K562 (cell line): ENCODE results near the gene PDE11A. TPM values are rescaled to one million over a fixed set of nuclear protein-coding genes. Genes with fewer than 3 reads are reported as not detected.

Source experiments
- ATAC-seq: fragments of 200-7000 bp; cut with Tn5 transposase; 3 replicates; pipeline ENCODE4 v1.9.1; 2020; ENCODE audit warnings: moderate library complexity
- BruUV-seq: library from RNA; stranded (reverse); fragments of 400-500 nt; replicated peaks from 2 replicates; lab custom pipeline; 2021; lab: Mats Ljungman, UMichigan
- CTCF ChIA-PET: fragments of 300-600 bp; formaldehyde crosslinking; extraction: SDS; loops from one replicate; lab custom pipeline; 2021; ENCODE audit warnings: low intra/inter-chr PET ratio; lab: Yijun Ruan, JAX
- POLR2A ChIA-PET: fragments of 300-600, 350-650 bp; sonication (Branson Sonifier 250); formaldehyde crosslinking; extraction: SDS; loops from one replicate; lab custom pipeline; 2021; ENCODE audit warnings: antibody characterized with exemption, inconsistent platforms; lab: Yijun Ruan, JAX
- DNase-seq, 4 experiments: peaks; one replicate each; pipeline versions ENCODE4 v3.0.0 to v3.0.0-alpha.2; 2011 to 2018; ENCODE audit warnings: low spot score in 3 of 4, mixed read lengths in 3 of 4; ENCODE audit errors: extremely low read depth in 1 of 4
- FAIRE-seq: peaks from 2 replicates; lab custom pipeline; 2011; peaks lifted over from hg19 to GRCh38; lab: Jason Lieb, UNC
- H2AFZ ChIP-seq: 2 replicates; pipeline ENCODE4 v1.6.0; 2011; ENCODE audit warnings: low read depth, low read length, control low read depth, inconsistent platforms
- H3K27ac ChIP-seq: fragments of 200-600 bp; 3 replicates; pipeline ENCODE4 v1.8.0; 2011; ENCODE audit warnings: low read depth, mild to moderate bottlenecking, control low read depth, inconsistent platforms, low read length, moderate library complexity, mixed read lengths; ENCODE audit errors: extremely low read depth
- H3K27me3 ChIP-seq, 2 experiments: fragments of 300-600 bp in 1 of 2; 2 replicates in 1 of 2; 3 replicates in 1 of 2; pipeline versions ENCODE4 v1.6.0 to v1.8.0; 2011; ENCODE audit warnings: inconsistent platforms in 2 of 2, low read length in 2 of 2, mild to moderate bottlenecking in 1 of 2, mixed read lengths in 1 of 2, moderate library complexity in 1 of 2; ENCODE audit not compliant: control insufficient read depth in 2 of 2, insufficient read depth in 2 of 2
- H3K36me3 ChIP-seq: fragments of 300-600 bp; 3 replicates; pipeline ENCODE4 v1.8.0; 2011; ENCODE audit warnings: mild to moderate bottlenecking, low read length, inconsistent platforms; ENCODE audit not compliant: control insufficient read depth, insufficient read depth
- H3K4me1 ChIP-seq, 2 experiments: fragments of 200-600 bp in 1 of 2; replicated peaks in 1 of 2; 2 replicates in 1 of 2; 3 replicates in 1 of 2; pipeline versions ENCODE4 v1.5.1 to v1.8.0; 2011; ENCODE audit warnings: inconsistent platforms in 2 of 2, low read length in 2 of 2, mild to moderate bottlenecking in 1 of 2, mixed read lengths in 1 of 2, moderate library complexity in 1 of 2; ENCODE audit not compliant: control insufficient read depth in 2 of 2, insufficient read depth in 2 of 2
- H3K4me2 ChIP-seq: 2 replicates; pipeline ENCODE4 v1.6.1; 2011; ENCODE audit warnings: low read length, control low read depth, inconsistent platforms, mixed read lengths; ENCODE audit not compliant: insufficient read depth
- H3K4me3 ChIP-seq: fragments of 200-600 bp; sonication (generic), shearing (Covaris generic); 2 replicates; pipeline ENCODE4 v1.5.1; 2016; ENCODE audit warnings: control low read depth, inconsistent platforms
- H3K79me2 ChIP-seq: fragments of 200-600 bp; 3 replicates; pipeline ENCODE4 v1.8.0; 2011; ENCODE audit warnings: low read length, inconsistent platforms; ENCODE audit not compliant: control insufficient read depth, insufficient read depth
- H3K9ac ChIP-seq, 2 experiments: 2 replicates each; pipeline versions ENCODE4 v1.6.0 to v1.6.1; 2011; ENCODE audit warnings: low read depth in 2 of 2, low read length in 2 of 2, control low read depth in 1 of 2, inconsistent platforms in 1 of 2, mild to moderate bottlenecking in 1 of 2, mixed read lengths in 1 of 2; ENCODE audit not compliant: insufficient read depth in 1 of 2
- H3K9me1 ChIP-seq: one replicate; pipeline ENCODE4 v1.6.0; 2011; ENCODE audit warnings: inconsistent platforms, mild to moderate bottlenecking, low read length, moderate library complexity; ENCODE audit not compliant: control insufficient read depth, insufficient read depth
- H3K9me3 ChIP-seq: replicated peaks from 2 replicates; pipeline ENCODE4 v1.5.1; 2011; ENCODE audit warnings: low read depth, low read length, inconsistent platforms; ENCODE audit not compliant: control insufficient read depth, insufficient read depth
- H4K20me1 ChIP-seq: replicated peaks from 2 replicates; pipeline ENCODE4 v1.6.1; 2011; ENCODE audit warnings: low read length, inconsistent platforms, mixed read lengths; ENCODE audit not compliant: control insufficient read depth, insufficient read depth
- CEBPG ChIP-seq, 3 experiments: fragments of 200-800 bp in 1 of 3; sonication (Bioruptor generic) in 1 of 3; sonication (generic) in 1 of 3; formaldehyde crosslinking in 1 of 3; IDR thresholded peaks in 2 of 3; conservative IDR thresholded peaks in 1 of 3; 2 replicates each; pipeline versions ENCODE4 v1.6.1 to v1.8.0; 2016 to 2022; ENCODE audit warnings: missing compliant biosample characterization in 2 of 3, missing genetic modification characterization in 2 of 3, mild to moderate bottlenecking in 1 of 3, missing genetic modification reagents in 1 of 3
- ELF4 ChIP-seq: fragments of 450-650 bp; formaldehyde crosslinking; IDR thresholded peaks from 2 replicates; pipeline ENCODE4 v1.4.0; 2022; ENCODE audit warnings: missing genetic modification characterization
- FOXP1 ChIP-seq: sonication (generic); formaldehyde crosslinking; IDR thresholded peaks from 2 replicates; pipeline ENCODE4 v1.8.0; 2022; ENCODE audit warnings: mild to moderate bottlenecking, missing genetic modification reagents
- HMG20B ChIP-seq: fragments of 250-450 bp; sonication (Bioruptor Pico); IDR thresholded peaks from 2 replicates; pipeline ENCODE4 v1.5.0; 2021; ENCODE audit warnings: mild to moderate bottlenecking
- NELFE ChIP-seq: IDR thresholded peaks from 2 replicates; pipeline ENCODE4 v1.6.1; 2011; ENCODE audit warnings: mild to moderate bottlenecking; ENCODE audit not compliant: insufficient read depth, insufficient read length
- ZNF134 ChIP-seq: fragments of 250-450 bp; sonication (Bioruptor Pico); conservative IDR thresholded peaks from 2 replicates; pipeline ENCODE4 v1.4.0; 2020
- ZNF174 ChIP-seq: fragments of 250-450 bp; sonication (Bioruptor Pico); IDR thresholded peaks from 2 replicates; pipeline ENCODE4 v1.4.0; 2020; ENCODE audit warnings: mild to moderate bottlenecking
- ZNF407 ChIP-seq: fragments of 450-650 bp; IDR thresholded peaks from 2 replicates; pipeline ENCODE4 v1.6.1; 2016; ENCODE audit warnings: low read depth
- WGBS: fragments of 100-300 bp; shearing (Covaris generic); methylation state at CpG from one replicate; pipeline ENCODE4 v1.1.6; 2016; ENCODE audit warnings: low coverage, mixed read lengths; ENCODE audit not compliant: insufficient coverage; ENCODE audit errors: missing lambda C conversion rate; 5-methylcytosine and 5-hydroxymethylcytosine counted together
- in situ Hi-C: fragments of 300-500 bp; cut with MboI; formaldehyde crosslinking; loops from 4 replicates; pipeline ENCODE4 v1.15.0; 2018; ENCODE audit warnings: inconsistent platforms, mixed read lengths
- intact Hi-C: fragments of 100-400 bp; cut with micrococcal nuclease; formaldehyde crosslinking; loops from 2 replicates; pipeline ENCODE4 v1.14.2; 2022
- polyA plus RNA-seq, 8 experiments: library from polyadenylated mRNA; depleted of rRNA in 4 of 8; stranded (reverse) in 5 of 8; unstranded in 3 of 8; fragments of >200 nt; fragmentation: Nextera tagmentation in 2 of 8; fragmentation: Illumina TruSeq in 1 of 8; extraction: Ambion mirVana in 2 of 8; extraction: Trizol in 1 of 8; gene quantifications; 2 replicates each; pipeline versions ENCODE4 v1.2.1 to v1.2.3, GENCODE V29; 2011 to 2014; ENCODE audit warnings: inconsistent platforms in 1 of 8, missing spikeins in 1 of 8
- total RNA-seq, 7 experiments: library from RNA; depleted of rRNA in 6 of 7; stranded (reverse); fragments of >200 nt in 6 of 7; fragmentation: Illumina TruSeq in 2 of 7; extraction: Trizol in 2 of 7; gene quantifications; 2 replicates each; pipeline versions ENCODE4 v1.2.1 to v1.2.3, GENCODE V29; 2011 to 2021; ENCODE audit warnings: low replicate concordance in 1 of 7

The PDE11A gene
- total and polyA plus RNA-seq, 9 of the 15 experiments (the other 6 are each of a cell fraction or from before 2014, with no cell fraction given): 3.2 to 22.1 (median 5.7) TPM

- Histone ChIP-seq H3K9ac (no peak overlapping the region), H3K27ac (no peak overlapping the region), H3K4me2 (no peak overlapping the region), H3K36me3 (no peaks in the 10 kb centered on the region), H3K27me3 (no peaks in the 10 kb centered on the region; a peak in 1 of 5 replicates), H2AFZ (peak overlapping the region; percentile 67), H4K20me1 (no peaks in the 10 kb centered on the region), H3K4me1 (no peaks in the 10 kb centered on the region), H3K9me3 (no peaks in the 10 kb centered on the region), H3K79me2 (no peaks in the 10 kb centered on the region), H3K9me1 (no peaks in the 10 kb centered on the region), H3K4me3 (no peak overlapping the region)
- WGBS: 29% methylated on average over 6 of the region's 6 CpGs
- no peak for DNase-seq
- no TSS peak for BruUV-seq
- ChIA-PET POLR2A (interaction anchor here (1.7 kb wide), 1 partner anchor 10 kb away, joined by 4 read pairs; no protein-coding TSS in a partner anchor), CTCF (no interaction called here)
- no peak for TF ChIP-seq FOXP1
- TF ChIP-seq HMG20B: no peak
- no peak for TF ChIP-seq ZNF134 (CRISPR knock-in tag)
- no peak for TF ChIP-seq ZNF174 (CRISPR knock-in tag)
- TF ChIP-seq NELFE: no peak
- in situ Hi-C loops (no loop called here), intact Hi-C loops (no loop called here)
- ATAC-seq: no peak
- FAIRE-seq: no peak
These were observed 16.2 kb upstream of the PDE11A start for GRCh38 chr2:178088774-178089270.

GRCh38 chr2:178084273-178084672, 11.7 kb upstream of the PDE11A start:
- Histone ChIP-seq H3K36me3 (no peaks in the 10 kb centered on the region), H3K4me3 (no peak overlapping the region), H3K9me3 (no peaks in the 10 kb centered on the region), H2AFZ (no peak overlapping the region), H3K79me2 (no peaks in the 10 kb centered on the region), H3K4me1 (no peaks in the 10 kb centered on the region), H3K4me2 (no peak overlapping the region), H3K9ac (no peak overlapping the region), H4K20me1 (no peaks in the 10 kb centered on the region), H3K27ac (no peak overlapping the region), H3K9me1 (no peaks in the 10 kb centered on the region), H3K27me3 (no peaks in the 10 kb centered on the region)
- DNase-seq (no peak), ATAC-seq (no peak), FAIRE-seq (no peak)
- ChIA-PET CTCF (interaction anchor here (0.7 kb wide), 1 partner anchor 1788 kb away, joined by 3 read pairs; no protein-coding TSS in a partner anchor), POLR2A (interaction anchor here (1.2 to 1.3 kb wide), 2 partner anchors 9 kb away, joined by 3 to 4 read pairs; no protein-coding TSS in a partner anchor)
- in situ Hi-C loops (no loop called here), intact Hi-C loops (no loop called here)
- no TSS peak for BruUV-seq
- 36% methylated on average over 3 of the region's 3 CpGs for WGBS
- no peak for TF ChIP-seq ELF4 (CRISPR knock-in tag)
- no peak for TF ChIP-seq ZNF407
- no peak for TF ChIP-seq CEBPG (CRISPR knock-in tag; IDR thresholded peaks at IDR 0.05)
- peak; percentile 51 to 54 for TF ChIP-seq CEBPG (tag; conservative IDR thresholded peaks at IDR 0.05 in 1 of 2, IDR thresholded peaks at IDR 0.05 in 1 of 2)
